MCF 10A (cell line): Measurements from ENCODE around the gene AP1S3. TPM values are rescaled to one million over a fixed set of nuclear protein-coding genes. Genes with fewer than 3 reads are reported as not detected.

Experiments
- BruUV-seq: library from RNA; stranded (reverse); fragments of 400-500 nt; replicated peaks from 2 replicates; lab custom pipeline; 2021; lab: Mats Ljungman, UMichigan
- CTCF ChIA-PET: fragments of 300-600 bp; sonication (Branson Sonifier 250); formaldehyde crosslinking; extraction: SDS; loops from one replicate; lab custom pipeline; 2021; ENCODE audit warnings: antibody characterized with exemption, inconsistent platforms; lab: Yijun Ruan, JAX
- POLR2A ChIA-PET: fragments of 300-600, 350-650 bp; sonication (Branson Sonifier 250); formaldehyde crosslinking; extraction: SDS; loops from one replicate; lab custom pipeline; 2020; ENCODE audit warnings: antibody characterized with exemption, inconsistent platforms; lab: Yijun Ruan, JAX
- DNase-seq: peaks from one replicate; pipeline ENCODE4 v3.0.0-alpha.2; 2018; ENCODE audit not compliant: unreplicated experiment
- H3K27ac Mint-ChIP-seq: one replicate; pipeline ENCODE4 v1.8.0; 2022; ENCODE audit warnings: mild to moderate bottlenecking, low read depth, mixed read lengths; ENCODE audit not compliant: unreplicated experiment
- H3K27me3 Mint-ChIP-seq: one replicate; pipeline ENCODE4 v1.8.0; 2022; ENCODE audit warnings: mixed read lengths; ENCODE audit not compliant: insufficient read depth, unreplicated experiment
- H3K36me3 Mint-ChIP-seq: one replicate; pipeline ENCODE4 v1.8.0; 2022; ENCODE audit warnings: mild to moderate bottlenecking, moderate library complexity, mixed read lengths; ENCODE audit not compliant: insufficient read depth, unreplicated experiment
- H3K4me1 Mint-ChIP-seq: one replicate; pipeline ENCODE4 v1.8.0; 2022; ENCODE audit warnings: mixed read lengths; ENCODE audit not compliant: insufficient read depth, unreplicated experiment
- H3K4me3 Mint-ChIP-seq: one replicate; pipeline ENCODE4 v1.8.0; 2022; ENCODE audit warnings: mild to moderate bottlenecking, moderate library complexity, mixed read lengths; ENCODE audit not compliant: unreplicated experiment
- H3K9me3 Mint-ChIP-seq: one replicate; pipeline ENCODE4 v1.8.0; 2022; ENCODE audit warnings: mixed read lengths; ENCODE audit not compliant: unreplicated experiment
- intact Hi-C: fragments of 100-400 bp; cut with micrococcal nuclease; formaldehyde crosslinking; loops from 2 replicates; pipeline ENCODE4 v1.14.1; 2022
- total RNA-seq: library from RNA; stranded (reverse); gene quantifications from 2 replicates; pipeline ENCODE4 v1.2.3, GENCODE V29; 2022
- TF ChIP-seq, protein P1 (sequence below): fragments of 200-600 bp; IDR thresholded peaks from one replicate; pipeline ENCODE4 v1.8.0; 2022; ENCODE audit warnings: antibody characterized with exemption, mild to moderate bottlenecking; ENCODE audit not compliant: unreplicated experiment

Gene AP1S3
- total RNA-seq, 1 experiment from 2014 or later = 57.7 TPM

GRCh38 chr2:223835701-223836532 lies 1.5 kb downstream of the AP1S3 start:
- ChIA-PET POLR2A (interaction anchor here (0.6 to 4.0 kb wide), 12 partner anchors 12 to 138 kb away, joined by 3 to 22 read pairs (median 4); no protein-coding TSS in a partner anchor), CTCF (interaction anchor here (0.5 to 3.3 kb wide), 12 partner anchors 14 to 109 kb away, joined by 3 to 20 read pairs (median 3); no protein-coding TSS in a partner anchor)
- H3K27ac Mint-ChIP-seq = peak overlapping the region; percentile 63
- no TSS peak for BruUV-seq
- intact Hi-C loops = loop anchor here (5.0 kb wide), 1 partner anchor 106 kb away; no protein-coding TSS in a partner anchor
- TF ChIP-seq, protein P1, sequence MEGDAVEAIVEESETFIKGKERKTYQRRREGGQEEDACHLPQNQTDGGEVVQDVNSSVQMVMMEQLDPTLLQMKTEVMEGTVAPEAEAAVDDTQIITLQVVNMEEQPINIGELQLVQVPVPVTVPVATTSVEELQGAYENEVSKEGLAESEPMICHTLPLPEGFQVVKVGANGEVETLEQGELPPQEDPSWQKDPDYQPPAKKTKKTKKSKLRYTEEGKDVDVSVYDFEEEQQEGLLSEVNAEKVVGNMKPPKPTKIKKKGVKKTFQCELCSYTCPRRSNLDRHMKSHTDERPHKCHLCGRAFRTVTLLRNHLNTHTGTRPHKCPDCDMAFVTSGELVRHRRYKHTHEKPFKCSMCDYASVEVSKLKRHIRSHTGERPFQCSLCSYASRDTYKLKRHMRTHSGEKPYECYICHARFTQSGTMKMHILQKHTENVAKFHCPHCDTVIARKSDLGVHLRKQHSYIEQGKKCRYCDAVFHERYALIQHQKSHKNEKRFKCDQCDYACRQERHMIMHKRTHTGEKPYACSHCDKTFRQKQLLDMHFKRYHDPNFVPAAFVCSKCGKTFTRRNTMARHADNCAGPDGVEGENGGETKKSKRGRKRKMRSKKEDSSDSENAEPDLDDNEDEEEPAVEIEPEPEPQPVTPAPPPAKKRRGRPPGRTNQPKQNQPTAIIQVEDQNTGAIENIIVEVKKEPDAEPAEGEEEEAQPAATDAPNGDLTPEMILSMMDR = no peak
- no peaks in the 10 kb centered on the region for H3K9me3 Mint-ChIP-seq
- H3K36me3 Mint-ChIP-seq = no peaks in the 10 kb centered on the region
- no peaks in the 10 kb centered on the region for H3K27me3 Mint-ChIP-seq
- H3K4me1 Mint-ChIP-seq = peaks cover 22% of the 10 kb centered on the region
- peak overlapping the region; percentile 95 for H3K4me3 Mint-ChIP-seq
- peak; percentile 67 for DNase-seq

- Mint-ChIP-seq H3K27ac (no peak overlapping the region), H3K27me3 (no peaks in the 10 kb centered on the region), H3K36me3 (no peaks in the 10 kb centered on the region), H3K4me3 (no peak overlapping the region), H3K4me1 (peaks cover 22% of the 10 kb centered on the region), H3K9me3 (no peaks in the 10 kb centered on the region)
- CTCF ChIA-PET = interaction anchor here (0.7 to 3.3 kb wide), 6 partner anchors 10 to 948 kb away, joined by 3 to 20 read pairs (median 4); no protein-coding TSS in a partner anchor
- no TSS peak for BruUV-seq
- TF ChIP-seq, protein P1 = no peak
- intact Hi-C loops = no loop called here
- no peak for DNase-seq
- POLR2A ChIA-PET = interaction anchor here (0.7 to 4.0 kb wide), 6 partner anchors 10 to 120 kb away, joined by 3 to 21 read pairs (median 3); no protein-coding TSS in a partner anchor
These were observed 3.0 kb downstream of the AP1S3 start for GRCh38 chr2:223834431-223834830.

GRCh38 chr2:223832241-223832903 lies 5.0 kb downstream of the AP1S3 start:
- Mint-ChIP-seq H3K9me3 (no peaks in the 10 kb centered on the region), H3K4me1 (peaks cover 22% of the 10 kb centered on the region), H3K36me3 (peaks cover 6% of the 10 kb centered on the region), H3K4me3 (no peak overlapping the region), H3K27me3 (no peaks in the 10 kb centered on the region), H3K27ac (no peak overlapping the region)
- TF ChIP-seq, protein P1 = no peak
- no peak for DNase-seq
- POLR2A ChIA-PET = interaction anchor here (0.6 to 1.7 kb wide), 4 partner anchors 13 to 123 kb away, joined by 3 to 11 read pairs (median 4); no protein-coding TSS in a partner anchor
- CTCF ChIA-PET = no interaction called here
- no TSS peak for BruUV-seq
- intact Hi-C loops = no loop called here

GRCh38 chr2:223829128-223829527 lies 8.3 kb downstream of the AP1S3 start:
- Mint-ChIP-seq H3K27me3 (no peaks in the 10 kb centered on the region), H3K4me1 (peaks cover 20% of the 10 kb centered on the region), H3K27ac (no peak overlapping the region), H3K4me3 (no peak overlapping the region), H3K9me3 (no peaks in the 10 kb centered on the region), H3K36me3 (peaks cover 6% of the 10 kb centered on the region)
- no peak for DNase-seq
- intact Hi-C loops = no loop called here
- TF ChIP-seq, protein P1 = no peak
- CTCF ChIA-PET = interaction anchor here (0.7 to 1.0 kb wide), 2 partner anchors 31 to 858 kb away, joined by 3 to 5 read pairs; no protein-coding TSS in a partner anchor
- POLR2A ChIA-PET = no interaction called here
- BruUV-seq = no TSS peak
